Effector memory CD8-positive, alpha-beta T cell (primary cell): ENCODE measurements around the gene CCDC61.

ENCODE experiments used
- ATAC-seq: fragments of 150-1000 bp; cut with Tn5 transposase; replicated peaks from 2 replicates; pipeline ENCODE4 v1.10.0; 2021; ENCODE audit warnings: mild to moderate bottlenecking, moderate library complexity
- DNase-seq, 3 experiments: peaks; one replicate each; pipeline ENCODE4 v3.0.0; 2021
- H3K27ac Mint-ChIP-seq, 2 donors: one replicate each; pipeline ENCODE4 v1.8.0; 2022; ENCODE audit warnings: mild to moderate bottlenecking in 2 of 2, mixed read lengths in 2 of 2, moderate library complexity in 2 of 2
- H3K27me3 Mint-ChIP-seq, 2 donors: one replicate each; pipeline ENCODE4 v1.8.0; 2022; ENCODE audit warnings: mixed read lengths in 2 of 2
- H3K36me3 Mint-ChIP-seq: one replicate; pipeline ENCODE4 v1.8.0; 2022; ENCODE audit warnings: mild to moderate bottlenecking, moderate library complexity, mixed read lengths; ENCODE audit not compliant: insufficient read depth
- H3K4me1 Mint-ChIP-seq, 2 donors: one replicate each; pipeline ENCODE4 v1.8.0; 2022; ENCODE audit warnings: low read depth in 2 of 2, mixed read lengths in 2 of 2
- H3K4me3 Mint-ChIP-seq, 2 donors: one replicate each; pipeline ENCODE4 v1.8.0; 2022; ENCODE audit warnings: mild to moderate bottlenecking in 2 of 2, mixed read lengths in 2 of 2, moderate library complexity in 2 of 2
- H3K9me3 Mint-ChIP-seq, 2 donors: one replicate each; pipeline ENCODE4 v1.8.0; 2022; ENCODE audit warnings: mixed read lengths in 2 of 2

CCDC61 gene

GRCh38 chr19:46052896-46053295 is 57.6 kb downstream of the CCDC61 start:
- H3K9me3 Mint-ChIP-seq, result no peaks in the 10 kb centered on the region
- ATAC-seq (no peak), DNase-seq (no peak)
- peaks cover 82 to 93% of the 10 kb centered on the region in 2 donors for H3K27me3 Mint-ChIP-seq
- H3K36me3 Mint-ChIP-seq, result no peaks in the 10 kb centered on the region
- H3K27ac Mint-ChIP-seq, result no peak overlapping the region
- no peaks in the 10 kb centered on the region for H3K4me1 Mint-ChIP-seq
- H3K4me3 Mint-ChIP-seq, result no peak overlapping the region

GRCh38 chr19:46056536-46056935 is 61.3 kb downstream of the CCDC61 start:
- Mint-ChIP-seq H3K4me1 (no peaks in the 10 kb centered on the region), H3K9me3 (no peaks in the 10 kb centered on the region), H3K36me3 (no peaks in the 10 kb centered on the region), H3K4me3 (no peak overlapping the region), H3K27ac (no peak overlapping the region), H3K27me3 (peaks cover 71 to 84% of the 10 kb centered on the region in 2 donors)
- ATAC-seq, result no peak
- DNase-seq, result no peak

- no peaks in the 10 kb centered on the region for H3K9me3 Mint-ChIP-seq
- no peak for DNase-seq
- no peaks in the 10 kb centered on the region for H3K36me3 Mint-ChIP-seq
- ATAC-seq, result no peak
- H3K4me3 Mint-ChIP-seq, result no peak overlapping the region
- no peak overlapping the region for H3K27ac Mint-ChIP-seq
- peaks cover 76 to 88% of the 10 kb centered on the region in 2 donors for H3K27me3 Mint-ChIP-seq
- no peaks in the 10 kb centered on the region for H3K4me1 Mint-ChIP-seq
Observed at GRCh38 chr19:46058778-46059177, 63.5 kb downstream of the CCDC61 start.

GRCh38 chr19:46060012-46060411 is 64.7 kb downstream of the CCDC61 start:
- no peaks in the 10 kb centered on the region for H3K36me3 Mint-ChIP-seq
- ATAC-seq (no peak), DNase-seq (no peak)
- no peaks in the 10 kb centered on the region for H3K4me1 Mint-ChIP-seq
- H3K27ac Mint-ChIP-seq, result no peak overlapping the region
- no peaks in the 10 kb centered on the region for H3K9me3 Mint-ChIP-seq
- no peak overlapping the region for H3K4me3 Mint-ChIP-seq
- H3K27me3 Mint-ChIP-seq, result peaks cover 73 to 87% of the 10 kb centered on the region in 2 donors

GRCh38 chr19:46063201-46063600 is 67.9 kb downstream of the CCDC61 start:
- no peaks in the 10 kb centered on the region for H3K4me1 Mint-ChIP-seq
- no peaks in the 10 kb centered on the region for H3K9me3 Mint-ChIP-seq
- H3K27ac Mint-ChIP-seq, result no peak overlapping the region
- peaks cover 72 to 87% of the 10 kb centered on the region in 2 donors for H3K27me3 Mint-ChIP-seq
- no peak for ATAC-seq
- no peak overlapping the region for H3K4me3 Mint-ChIP-seq
- no peaks in the 10 kb centered on the region for H3K36me3 Mint-ChIP-seq
- DNase-seq, result no peak

- ATAC-seq (no peak), DNase-seq (no peak)
- Mint-ChIP-seq H3K9me3 (no peaks in the 10 kb centered on the region), H3K27me3 (peaks cover 72 to 85% of the 10 kb centered on the region in 2 donors), H3K4me1 (no peaks in the 10 kb centered on the region), H3K27ac (no peak overlapping the region), H3K4me3 (no peak overlapping the region), H3K36me3 (no peaks in the 10 kb centered on the region)
Observed at GRCh38 chr19:46065486-46066071, 70.3 kb downstream of the CCDC61 start.

- ATAC-seq, result no peak
- H3K9me3 Mint-ChIP-seq, result no peaks in the 10 kb centered on the region
- no peak overlapping the region for H3K27ac Mint-ChIP-seq
- H3K4me1 Mint-ChIP-seq, result no peaks in the 10 kb centered on the region
- no peak for DNase-seq
- no peaks in the 10 kb centered on the region for H3K36me3 Mint-ChIP-seq
- H3K4me3 Mint-ChIP-seq, result no peak overlapping the region
- H3K27me3 Mint-ChIP-seq, result peaks cover 81 to 85% of the 10 kb centered on the region in 2 donors
Observed at GRCh38 chr19:46066471-46066870, 71.2 kb downstream of the CCDC61 start.

GRCh38 chr19:46067691-46068090 is 72.4 kb downstream of the CCDC61 start:
- ATAC-seq (no peak), DNase-seq (no peak)
- H3K4me3 Mint-ChIP-seq, result no peak overlapping the region
- H3K27me3 Mint-ChIP-seq, result peaks cover 80 to 86% of the 10 kb centered on the region in 2 donors
- H3K27ac Mint-ChIP-seq, result no peak overlapping the region
- H3K36me3 Mint-ChIP-seq, result no peaks in the 10 kb centered on the region
- H3K4me1 Mint-ChIP-seq, result no peaks in the 10 kb centered on the region
- no peaks in the 10 kb centered on the region for H3K9me3 Mint-ChIP-seq
